ENCODE measurements around the gene RUSC1. TPM values are rescaled to one million over a fixed set of nuclear protein-coding genes. Genes with fewer than 3 reads are reported as not detected.

The RUSC1 gene
- total RNA-seq, 1 experiment from 2014 or later: 68.8 TPM

DNA sequence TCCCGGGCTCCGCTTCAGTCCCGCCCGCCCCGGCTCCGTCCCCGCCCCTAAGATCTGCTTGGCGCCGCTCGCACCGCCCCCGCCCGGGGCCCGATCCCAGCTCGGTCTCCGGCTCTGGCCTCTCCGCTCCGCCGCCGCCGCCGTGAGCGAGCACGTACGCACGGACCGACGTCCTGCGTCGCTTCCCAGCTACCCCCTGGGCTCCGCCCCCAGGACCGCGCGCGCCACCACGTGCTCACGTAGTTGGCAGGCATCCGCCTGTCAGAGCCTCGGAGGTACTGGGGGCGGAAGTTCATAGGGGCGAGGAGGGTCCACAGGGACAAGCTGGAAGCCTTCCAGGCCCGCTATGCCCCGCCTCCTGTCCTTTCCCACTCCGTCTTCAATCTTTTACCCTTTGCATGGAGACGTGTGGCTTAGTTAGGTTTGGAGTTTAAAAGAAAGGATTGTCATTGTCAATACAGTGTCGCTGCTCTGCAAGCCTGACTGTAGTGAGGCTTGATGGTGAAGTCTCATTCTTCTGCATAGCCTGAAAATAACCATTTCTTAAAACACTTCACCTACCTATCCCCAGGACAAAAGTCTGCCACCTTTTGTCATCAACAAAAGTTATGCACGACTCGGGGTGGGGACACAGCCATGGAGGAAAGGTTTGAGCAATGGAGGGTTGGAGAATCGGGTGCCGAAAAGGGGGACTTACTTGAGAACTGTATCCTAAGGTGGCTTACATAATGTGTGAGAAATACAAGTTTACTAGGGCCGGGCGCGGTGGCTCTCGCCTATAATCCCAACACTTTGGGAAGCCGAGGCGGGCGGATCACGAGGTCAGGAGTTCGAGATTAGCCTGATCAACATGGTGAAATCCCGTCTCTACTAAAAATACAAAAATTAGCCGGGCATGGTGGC is 47.1 kb upstream of the RUSC1 start, which contains the start of gene CLK2 (continued):
- TF ChIP-seq PRDM15 (CRISPR knock-in tag; IDR thresholded peaks at IDR 0.05): no peak
- TF ChIP-seq, protein P1, sequence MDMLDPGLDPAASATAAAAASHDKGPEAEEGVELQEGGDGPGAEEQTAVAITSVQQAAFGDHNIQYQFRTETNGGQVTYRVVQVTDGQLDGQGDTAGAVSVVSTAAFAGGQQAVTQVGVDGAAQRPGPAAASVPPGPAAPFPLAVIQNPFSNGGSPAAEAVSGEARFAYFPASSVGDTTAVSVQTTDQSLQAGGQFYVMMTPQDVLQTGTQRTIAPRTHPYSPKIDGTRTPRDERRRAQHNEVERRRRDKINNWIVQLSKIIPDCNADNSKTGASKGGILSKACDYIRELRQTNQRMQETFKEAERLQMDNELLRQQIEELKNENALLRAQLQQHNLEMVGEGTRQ (CRISPR knock-in tag; IDR thresholded peaks at IDR 0.05): peak; percentile 95
- TF ChIP-seq SMAD4 (CRISPR knock-in tag; IDR thresholded peaks at IDR 0.05): no peak
- no peak for TF ChIP-seq GRHL2 (CRISPR knock-in tag; IDR thresholded peaks at IDR 0.05; ENCODE audit: insufficient replicate concordance, severe bottlenecking)
- TF ChIP-seq PRRX2 (CRISPR knock-in tag; IDR thresholded peaks at IDR 0.05): no peak
- no peak for TF ChIP-seq ZBTB21 (CRISPR knock-in tag; IDR thresholded peaks at IDR 0.05; ENCODE audit: borderline replicate concordance)
- TF ChIP-seq FOXK1 (CRISPR knock-in tag; IDR thresholded peaks at IDR 0.05): peak; percentile 97
- TF ChIP-seq, protein P2, sequence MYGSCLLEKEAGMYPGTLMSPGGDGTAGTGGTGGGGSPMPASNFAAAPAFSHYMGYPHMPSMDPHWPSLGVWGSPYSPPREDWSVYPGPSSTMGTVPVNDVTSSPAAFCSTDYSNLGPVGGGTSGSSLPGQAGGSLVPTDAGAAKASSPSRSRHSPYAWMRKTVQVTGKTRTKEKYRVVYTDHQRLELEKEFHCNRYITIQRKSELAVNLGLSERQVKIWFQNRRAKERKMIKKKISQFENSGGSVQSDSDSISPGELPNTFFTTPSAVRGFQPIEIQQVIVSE (CRISPR knock-in tag; IDR thresholded peaks at IDR 0.05; ENCODE audit: borderline replicate concordance): no peak
- no peak for TF ChIP-seq OVOL2 (CRISPR knock-in tag; IDR thresholded peaks at IDR 0.05; ENCODE audit: borderline replicate concordance)
- no peak for TF ChIP-seq ATF3 (CRISPR knock-in tag; conservative IDR thresholded peaks at IDR 0.05)
- TF ChIP-seq ZNF671 (CRISPR knock-in tag; IDR thresholded peaks at IDR 0.05): no peak
- 0 out of 2 replicates have a peak, but pooled peaks have one; percentile 42 for TF ChIP-seq NR3C1 (CRISPR knock-in tag; conservative IDR thresholded peaks at IDR 0.05; ENCODE audit: low read depth)
- TF ChIP-seq AFF4 (CRISPR knock-in tag; IDR thresholded peaks at IDR 0.05; ENCODE audit: borderline replicate concordance): no peak
- peak; percentile 67; the same call in 1 of the 2 replicates for TF ChIP-seq FOXP1 (CRISPR knock-in tag; IDR thresholded peaks at IDR 0.05; ENCODE audit: borderline replicate concordance)
- TF ChIP-seq, protein P3, sequence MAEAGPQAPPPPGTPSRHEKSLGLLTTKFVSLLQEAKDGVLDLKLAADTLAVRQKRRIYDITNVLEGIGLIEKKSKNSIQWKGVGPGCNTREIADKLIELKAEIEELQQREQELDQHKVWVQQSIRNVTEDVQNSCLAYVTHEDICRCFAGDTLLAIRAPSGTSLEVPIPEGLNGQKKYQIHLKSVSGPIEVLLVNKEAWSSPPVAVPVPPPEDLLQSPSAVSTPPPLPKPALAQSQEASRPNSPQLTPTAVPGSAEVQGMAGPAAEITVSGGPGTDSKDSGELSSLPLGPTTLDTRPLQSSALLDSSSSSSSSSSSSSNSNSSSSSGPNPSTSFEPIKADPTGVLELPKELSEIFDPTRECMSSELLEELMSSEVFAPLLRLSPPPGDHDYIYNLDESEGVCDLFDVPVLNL (CRISPR knock-in tag; IDR thresholded peaks at IDR 0.05; ENCODE audit: borderline replicate concordance, low read depth): no peak
- no peak for TF ChIP-seq CBFB (CRISPR knock-in tag; IDR thresholded peaks at IDR 0.05; ENCODE audit: low read depth)
- TF ChIP-seq ZNF219 (CRISPR knock-in tag; IDR thresholded peaks at IDR 0.05; ENCODE audit: borderline replicate concordance): no peak
- TF ChIP-seq, protein P4, sequence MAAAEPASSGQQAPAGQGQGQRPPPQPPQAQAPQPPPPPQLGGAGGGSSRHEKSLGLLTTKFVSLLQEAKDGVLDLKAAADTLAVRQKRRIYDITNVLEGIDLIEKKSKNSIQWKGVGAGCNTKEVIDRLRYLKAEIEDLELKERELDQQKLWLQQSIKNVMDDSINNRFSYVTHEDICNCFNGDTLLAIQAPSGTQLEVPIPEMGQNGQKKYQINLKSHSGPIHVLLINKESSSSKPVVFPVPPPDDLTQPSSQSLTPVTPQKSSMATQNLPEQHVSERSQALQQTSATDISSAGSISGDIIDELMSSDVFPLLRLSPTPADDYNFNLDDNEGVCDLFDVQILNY (CRISPR knock-in tag; IDR thresholded peaks at IDR 0.05): peak; percentile 87; the same call in 1 of the 2 replicates
- peak; percentile 95 for TF ChIP-seq TEAD1 (CRISPR knock-in tag; IDR thresholded peaks at IDR 0.05)
- no peak for TF ChIP-seq ZNF263 (CRISPR knock-in tag; IDR thresholded peaks at IDR 0.05; ENCODE audit: low read depth)
- TF ChIP-seq, protein P5, sequence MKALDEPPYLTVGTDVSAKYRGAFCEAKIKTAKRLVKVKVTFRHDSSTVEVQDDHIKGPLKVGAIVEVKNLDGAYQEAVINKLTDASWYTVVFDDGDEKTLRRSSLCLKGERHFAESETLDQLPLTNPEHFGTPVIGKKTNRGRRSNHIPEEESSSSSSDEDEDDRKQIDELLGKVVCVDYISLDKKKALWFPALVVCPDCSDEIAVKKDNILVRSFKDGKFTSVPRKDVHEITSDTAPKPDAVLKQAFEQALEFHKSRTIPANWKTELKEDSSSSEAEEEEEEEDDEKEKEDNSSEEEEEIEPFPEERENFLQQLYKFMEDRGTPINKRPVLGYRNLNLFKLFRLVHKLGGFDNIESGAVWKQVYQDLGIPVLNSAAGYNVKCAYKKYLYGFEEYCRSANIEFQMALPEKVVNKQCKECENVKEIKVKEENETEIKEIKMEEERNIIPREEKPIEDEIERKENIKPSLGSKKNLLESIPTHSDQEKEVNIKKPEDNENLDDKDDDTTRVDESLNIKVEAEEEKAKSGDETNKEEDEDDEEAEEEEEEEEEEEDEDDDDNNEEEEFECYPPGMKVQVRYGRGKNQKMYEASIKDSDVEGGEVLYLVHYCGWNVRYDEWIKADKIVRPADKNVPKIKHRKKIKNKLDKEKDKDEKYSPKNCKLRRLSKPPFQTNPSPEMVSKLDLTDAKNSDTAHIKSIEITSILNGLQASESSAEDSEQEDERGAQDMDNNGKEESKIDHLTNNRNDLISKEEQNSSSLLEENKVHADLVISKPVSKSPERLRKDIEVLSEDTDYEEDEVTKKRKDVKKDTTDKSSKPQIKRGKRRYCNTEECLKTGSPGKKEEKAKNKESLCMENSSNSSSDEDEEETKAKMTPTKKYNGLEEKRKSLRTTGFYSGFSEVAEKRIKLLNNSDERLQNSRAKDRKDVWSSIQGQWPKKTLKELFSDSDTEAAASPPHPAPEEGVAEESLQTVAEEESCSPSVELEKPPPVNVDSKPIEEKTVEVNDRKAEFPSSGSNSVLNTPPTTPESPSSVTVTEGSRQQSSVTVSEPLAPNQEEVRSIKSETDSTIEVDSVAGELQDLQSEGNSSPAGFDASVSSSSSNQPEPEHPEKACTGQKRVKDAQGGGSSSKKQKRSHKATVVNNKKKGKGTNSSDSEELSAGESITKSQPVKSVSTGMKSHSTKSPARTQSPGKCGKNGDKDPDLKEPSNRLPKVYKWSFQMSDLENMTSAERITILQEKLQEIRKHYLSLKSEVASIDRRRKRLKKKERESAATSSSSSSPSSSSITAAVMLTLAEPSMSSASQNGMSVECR (CRISPR knock-in tag; IDR thresholded peaks at IDR 0.05; ENCODE audit: borderline replicate concordance): peak; percentile 83; the same call in 1 of the 2 replicates

Data from WTC11 (cell line).